ENCODE measurements around the gene GNG11. TPM values are rescaled to one million over a fixed set of nuclear protein-coding genes. Genes with fewer than 3 reads are reported as not detected.

The GNG11 gene
- total and polyA plus RNA-seq, 10 of the 15 experiments (the other 5 are each of a cell fraction or from before 2014, with no cell fraction given) = 0.15 to 2.4 (median 0.84) TPM

Small RNA genes within 50 kb of the gene (small RNA-seq; reads per million reads assigned to genes)
- not detected for gene AC002076.2

Other genes starting within 250 kb of the GNG11 start
- 0.11 TPM in 1 of 2 replicates, not detected in the other for gene TFPI2, start 31.0 kb upstream of the GNG11 start, total RNA-seq (2014; rRNA removed)
- not detected in 2 replicates for gene TFPI2, start 31.0 kb upstream of the GNG11 start, total RNA-seq (2014; rRNA removed; fragmentation: Illumina TruSeq; extraction: Trizol)
- gene TFPI2, start 31.0 kb upstream of the GNG11 start, total RNA-seq (2021) = 0.28 TPM in 1 of 2 replicates, not detected in the other
- 1.1 TPM in 2 replicates for gene TFPI2, start 31.0 kb upstream of the GNG11 start, polyA plus RNA-seq (2011; rRNA removed)
- gene TFPI2, start 31.0 kb upstream of the GNG11 start, polyA plus RNA-seq (2014; fragmentation: Illumina TruSeq; extraction: Trizol) = not detected in 2 replicates
- gene TFPI2, start 31.0 kb upstream of the GNG11 start, polyA plus RNA-seq (2014; fragmentation: Nextera tagmentation; extraction: Ambion mirVana) = under 1 TPM in 1 of 2 experiments, not detected in 1; 0.07 TPM
- 0.27 TPM in 1 of 2 replicates, not detected in the other for gene TFPI2, start 31.0 kb upstream of the GNG11 start, polyA plus RNA-seq (2014; rRNA removed)
- gene TFPI2, start 31.0 kb upstream of the GNG11 start, polyA plus RNA-seq (2016; fragmentation: Nextera tagmentation; extraction: Ambion mirVana) = under 1 TPM; 0.31 to 0.52 TPM
- not detected in 2 replicates for gene GNGT1, start 15.2 kb upstream of the GNG11 start, total RNA-seq (2014; rRNA removed)
- gene GNGT1, start 15.2 kb upstream of the GNG11 start, total RNA-seq (2014; rRNA removed; fragmentation: Illumina TruSeq; extraction: Trizol) = not detected in 2 replicates
- not detected in 2 replicates for gene GNGT1, start 15.2 kb upstream of the GNG11 start, total RNA-seq (2021)
- not detected in 2 replicates for gene GNGT1, start 15.2 kb upstream of the GNG11 start, polyA plus RNA-seq (2011; rRNA removed)
- not detected in 2 replicates for gene GNGT1, start 15.2 kb upstream of the GNG11 start, polyA plus RNA-seq (2014; fragmentation: Illumina TruSeq; extraction: Trizol)
- gene GNGT1, start 15.2 kb upstream of the GNG11 start, polyA plus RNA-seq (2014; fragmentation: Nextera tagmentation; extraction: Ambion mirVana) = not detected
- not detected in 2 replicates for gene GNGT1, start 15.2 kb upstream of the GNG11 start, polyA plus RNA-seq (2014; rRNA removed)
- gene GNGT1, start 15.2 kb upstream of the GNG11 start, polyA plus RNA-seq (2016; fragmentation: Nextera tagmentation; extraction: Ambion mirVana) = not detected
- gene BET1, start 82.6 kb downstream of the GNG11 start, total RNA-seq (2014; rRNA removed) = 16.2 and 18.1 TPM in 2 replicates
- gene BET1, start 82.6 kb downstream of the GNG11 start, total RNA-seq (2014; rRNA removed; fragmentation: Illumina TruSeq; extraction: Trizol) = 18.9 and 20.5 TPM in 2 replicates
- 12.5 and 15.6 TPM in 2 replicates for gene BET1, start 82.6 kb downstream of the GNG11 start, total RNA-seq (2021)
- gene BET1, start 82.6 kb downstream of the GNG11 start, polyA plus RNA-seq (2011; rRNA removed) = 35.5 and 63.4 TPM in 2 replicates
- gene BET1, start 82.6 kb downstream of the GNG11 start, polyA plus RNA-seq (2014; fragmentation: Illumina TruSeq; extraction: Trizol) = 23.6 and 29.1 TPM in 2 replicates
- gene BET1, start 82.6 kb downstream of the GNG11 start, polyA plus RNA-seq (2014; fragmentation: Nextera tagmentation; extraction: Ambion mirVana) = 10 to 100 TPM; 80.2 to 99.5 TPM
- gene BET1, start 82.6 kb downstream of the GNG11 start, polyA plus RNA-seq (2014; rRNA removed) = 17.4 and 18.1 TPM in 2 replicates
- gene BET1, start 82.6 kb downstream of the GNG11 start, polyA plus RNA-seq (2016; fragmentation: Nextera tagmentation; extraction: Ambion mirVana) = 10 to 100 TPM; 33.2 to 42.0 TPM

Measured in GM12878 (cell line).